BLaER1 treated with 17β-estradiol and CSF1 and Interleukin-3, amounts not matched to agents 10 nM and 100 nM (cell line): Measurements from ENCODE around the gene RGCC.
"Not testable (repeated sequence)": the region's sequence is repeated elsewhere in the genome, so short reads cannot be mapped to it uniquely, and the experiment has no call there.

Source experiments
- H3K27ac ChIP-seq, 11 experiments: shearing (Covaris generic); formaldehyde crosslinking; 2 replicates each; pipeline ENCODE4 v1.8.1; 2022
- H3K27me3 ChIP-seq, 11 experiments: shearing (Covaris generic); formaldehyde crosslinking; 2 replicates each; pipeline ENCODE4 v1.8.1; 2022
- H3K36me3 ChIP-seq, 11 experiments: shearing (Covaris generic); formaldehyde crosslinking; 2 replicates each; pipeline ENCODE4 v1.8.1; 2022
- H3K4me1 ChIP-seq, 10 experiments: shearing (Covaris generic); formaldehyde crosslinking; 2 replicates each; pipeline ENCODE4 v1.8.1; 2022
- H3K4me2 ChIP-seq, 11 experiments: shearing (Covaris generic); formaldehyde crosslinking; 2 replicates each; pipeline ENCODE4 v1.8.1; 2022
- H3K4me3 ChIP-seq, 10 experiments: shearing (Covaris generic); formaldehyde crosslinking; 2 replicates each; pipeline ENCODE4 v1.8.1; 2022
- H3K9ac ChIP-seq, 11 experiments: shearing (Covaris generic); formaldehyde crosslinking; 2 replicates each; pipeline ENCODE4 v1.8.1; 2022
- H3K9me3 ChIP-seq, 11 experiments: shearing (Covaris generic); formaldehyde crosslinking; replicated peaks in 1 of 11; 2 replicates each; pipeline ENCODE4 v1.8.1; 2022
- H4K20me1 ChIP-seq, 11 experiments: shearing (Covaris generic); formaldehyde crosslinking; 2 replicates each; pipeline ENCODE4 v1.8.1; 2022
- Cebpa-rat ChIP-seq, 11 experiments: shearing (Covaris generic); IDR thresholded peaks; 2 replicates each; pipeline ENCODE4 v1.8.1; 2022

RGCC gene

GRCh38 chr13:41418731-41419130, 38.6 kb upstream of the RGCC start:
- H3K4me2 ChIP-seq, result peak overlapping the region in 1 of 11 experiments; percentile 9; a peak in 1 of 22 replicates
- no peaks in the 10 kb centered on the region for H4K20me1 ChIP-seq
- H3K4me3 ChIP-seq, result no peak overlapping the region
- no peak for TF ChIP-seq Cebpa-rat (IDR thresholded peaks at IDR 0.05)
- 0 out of 22 replicates have a peak, but pooled peaks cover 0 to 9% (median 0%) of the 10 kb centered on the region in 11 experiments for H3K9me3 ChIP-seq
- no peaks in the 10 kb centered on the region for H3K36me3 ChIP-seq
- H3K27me3 ChIP-seq, result no peaks in the 10 kb centered on the region
- peaks cover 0 to 4% (median 0%) of the 10 kb centered on the region in 10 experiments; a peak in 2 of 20 replicates for H3K4me1 ChIP-seq
- no peak overlapping the region for H3K9ac ChIP-seq
- H3K27ac ChIP-seq, result no peak overlapping the region

GRCh38 chr13:41419206-41419605, 38.1 kb upstream of the RGCC start:
- TF ChIP-seq Cebpa-rat (IDR thresholded peaks at IDR 0.05), result no peak
- Histone ChIP-seq H3K27ac (no peak overlapping the region), H4K20me1 (no peaks in the 10 kb centered on the region), H3K4me1 (peaks cover 0 to 4% (median 0%) of the 10 kb centered on the region in 10 experiments; a peak in 2 of 20 replicates), H3K9ac (no peak overlapping the region), H3K4me2 (no peak overlapping the region), H3K9me3 (0 out of 22 replicates have a peak, but pooled peaks cover 0 to 9% (median 0%) of the 10 kb centered on the region in 11 experiments), H3K36me3 (no peaks in the 10 kb centered on the region), H3K27me3 (no peaks in the 10 kb centered on the region), H3K4me3 (no peak overlapping the region)

GRCh38 chr13:41420146-41420545, 37.2 kb upstream of the RGCC start:
- H3K27me3 ChIP-seq, result no peaks in the 10 kb centered on the region
- H3K36me3 ChIP-seq, result no peaks in the 10 kb centered on the region
- no peak overlapping the region for H3K4me2 ChIP-seq
- H4K20me1 ChIP-seq, result no peaks in the 10 kb centered on the region
- H3K9ac ChIP-seq, result no peak overlapping the region
- H3K27ac ChIP-seq, result no peak overlapping the region
- H3K4me3 ChIP-seq, result no peak overlapping the region
- H3K4me1 ChIP-seq, result peaks cover 0 to 4% (median 0%) of the 10 kb centered on the region in 10 experiments; a peak in 2 of 20 replicates
- 0 out of 22 replicates have a peak, but pooled peaks cover 0 to 9% (median 0%) of the 10 kb centered on the region in 11 experiments for H3K9me3 ChIP-seq
- no peak for TF ChIP-seq Cebpa-rat (IDR thresholded peaks at IDR 0.05)

GRCh38 chr13:41421330-41421729, 36.0 kb upstream of the RGCC start:
- H3K4me3 ChIP-seq, H3K9ac ChIP-seq, H3K9me3 ChIP-seq, H3K27me3 ChIP-seq, H3K27ac ChIP-seq, H4K20me1 ChIP-seq, H3K4me1 ChIP-seq, H3K36me3 ChIP-seq, H3K4me2 ChIP-seq: not testable (repeated sequence)

GRCh38 chr13:41421983-41422382, 35.4 kb upstream of the RGCC start:
- not testable (repeated sequence) for H3K36me3 ChIP-seq, H3K27ac ChIP-seq, H3K27me3 ChIP-seq, H3K9ac ChIP-seq, H4K20me1 ChIP-seq, H3K4me2 ChIP-seq, H3K9me3 ChIP-seq, H3K4me1 ChIP-seq, H3K4me3 ChIP-seq

- not testable (repeated sequence) for H3K27me3 ChIP-seq, H3K4me3 ChIP-seq, H3K36me3 ChIP-seq, H3K4me2 ChIP-seq, H3K9ac ChIP-seq, H3K4me1 ChIP-seq, H4K20me1 ChIP-seq, H3K27ac ChIP-seq
- peaks cover 14 to 19% (median 18%) of the 10 kb centered on the region in 11 experiments for H3K9me3 ChIP-seq
Measured at GRCh38 chr13:41423259-41423658, 34.1 kb upstream of the RGCC start.

GRCh38 chr13:41424675-41425074, 32.7 kb upstream of the RGCC start:
- not testable (repeated sequence) for H3K27ac ChIP-seq, H3K27me3 ChIP-seq, H3K4me3 ChIP-seq, H3K4me1 ChIP-seq, H3K4me2 ChIP-seq, H4K20me1 ChIP-seq, H3K9ac ChIP-seq, H3K36me3 ChIP-seq
- H3K9me3 ChIP-seq, result peaks cover 23 to 31% (median 28%) of the 10 kb centered on the region in 11 experiments

- H4K20me1 ChIP-seq, result no peaks in the 10 kb centered on the region
- H3K4me2 ChIP-seq, result no peak overlapping the region
- H3K4me3 ChIP-seq, result no peak overlapping the region
- no peaks in the 10 kb centered on the region for H3K27me3 ChIP-seq
- H3K4me1 ChIP-seq, result no peaks in the 10 kb centered on the region
- H3K9ac ChIP-seq, result no peak overlapping the region
- no peak for TF ChIP-seq Cebpa-rat (IDR thresholded peaks at IDR 0.05)
- H3K27ac ChIP-seq, result no peak overlapping the region
- peaks cover 24 to 34% (median 29%) of the 10 kb centered on the region in 11 experiments for H3K9me3 ChIP-seq
- H3K36me3 ChIP-seq, result no peaks in the 10 kb centered on the region
Measured at GRCh38 chr13:41426047-41426446, 31.3 kb upstream of the RGCC start.

- Histone ChIP-seq H3K36me3 (no peaks in the 10 kb centered on the region), H3K27ac (no peak overlapping the region), H3K27me3 (no peaks in the 10 kb centered on the region), H3K4me3 (no peak overlapping the region), H3K9me3 (peaks cover 24 to 34% (median 29%) of the 10 kb centered on the region in 11 experiments), H3K9ac (no peak overlapping the region), H3K4me1 (no peaks in the 10 kb centered on the region), H3K4me2 (no peak overlapping the region), H4K20me1 (no peaks in the 10 kb centered on the region)
- no peak for TF ChIP-seq Cebpa-rat (IDR thresholded peaks at IDR 0.05)
Measured at GRCh38 chr13:41427666-41428065, 29.7 kb upstream of the RGCC start.

- Histone ChIP-seq H3K9me3 (peaks cover 24 to 34% (median 29%) of the 10 kb centered on the region in 11 experiments), H3K27ac (no peak overlapping the region), H3K9ac (no peak overlapping the region), H3K27me3 (no peaks in the 10 kb centered on the region), H3K4me2 (no peak overlapping the region), H4K20me1 (no peaks in the 10 kb centered on the region), H3K4me3 (no peak overlapping the region), H3K36me3 (no peaks in the 10 kb centered on the region), H3K4me1 (no peaks in the 10 kb centered on the region)
- TF ChIP-seq Cebpa-rat (IDR thresholded peaks at IDR 0.05), result no peak
Measured at GRCh38 chr13:41428155-41428554, 29.2 kb upstream of the RGCC start.

GRCh38 chr13:41434030-41434429, 23.3 kb upstream of the RGCC start:
- H3K27ac ChIP-seq, result not testable (repeated sequence)

More at GRCh38 chr13:41434030-41434429, 23.3 kb upstream of the RGCC start:
- not testable (repeated sequence) for H3K27me3 ChIP-seq, H3K4me2 ChIP-seq, H3K4me3 ChIP-seq, H4K20me1 ChIP-seq, H3K4me1 ChIP-seq, H3K9ac ChIP-seq, H3K36me3 ChIP-seq
- H3K9me3 ChIP-seq, result peaks cover 0 to 11% (median 3%) of the 10 kb centered on the region in 11 experiments; a peak in 13 of 22 replicates
